Activated B cell treated with CpG ODN at 0.5 μM for 24 hours (primary cell): Measurements from ENCODE around the gene TMEM141. TPM values are rescaled to one million over a fixed set of nuclear protein-coding genes. Genes with fewer than 3 reads are reported as not detected.

Source experiments
- ATAC-seq: fragments of 200-7000 bp; cut with Tn5 transposase; one replicate; pipeline ENCODE4 v1.10.0; 2021; ENCODE audit warnings: low read depth, mild to moderate bottlenecking, moderate library complexity
- CTCF ChIA-PET: fragments of 350-600 bp; sonication (Branson Sonifier 250); formaldehyde crosslinking; loops from one replicate; lab custom pipeline; 2021; ENCODE audit warnings: antibody characterized with exemption; lab: Charles Lee
- POLR2A ChIA-PET: fragments of 350-600 bp; sonication (Branson Sonifier 250); formaldehyde crosslinking; loops from one replicate; lab custom pipeline; 2021; ENCODE audit warnings: antibody characterized with exemption; lab: Charles Lee
- DNase-seq: peaks from one replicate; pipeline ENCODE4 v3.0.0; 2022
- H3K27ac Mint-ChIP-seq: one replicate; pipeline ENCODE4 v1.8.0; 2020; ENCODE audit warnings: mixed read lengths
- H3K27me3 Mint-ChIP-seq: one replicate; pipeline ENCODE4 v1.8.0; 2021; ENCODE audit warnings: mixed read lengths
- H3K36me3 Mint-ChIP-seq: one replicate; pipeline ENCODE4 v1.8.0; 2021; ENCODE audit warnings: low read depth, mixed read lengths
- H3K4me1 Mint-ChIP-seq: one replicate; pipeline ENCODE4 v1.8.0; 2021; ENCODE audit warnings: mixed read lengths
- H3K4me3 Mint-ChIP-seq: one replicate; pipeline ENCODE4 v1.8.0; 2020; ENCODE audit warnings: mild to moderate bottlenecking, mixed read lengths
- H3K9me3 Mint-ChIP-seq: one replicate; pipeline ENCODE4 v1.8.0; 2020; ENCODE audit warnings: mixed read lengths
- CTCF ChIP-seq: fragments of 200-600 bp; IDR thresholded peaks from one replicate; pipeline ENCODE4 v1.8.0; 2022; ENCODE audit warnings: antibody characterized with exemption, mild to moderate bottlenecking
- intact Hi-C: fragments of 100-400 bp; cut with micrococcal nuclease; formaldehyde crosslinking; loops from one replicate; pipeline ENCODE4 v1.15.1; 2024
- total RNA-seq: library from RNA; stranded (reverse); gene quantifications from 2 replicates; pipeline ENCODE4 v1.2.3, GENCODE V29; 2022

TMEM141 gene
- total RNA-seq, 1 donor from 2014 or later, result 34.9 TPM

GRCh38 chr9:136827794-136828473 is 36.8 kb downstream of the TMEM141 start:
- no peak for TF ChIP-seq CTCF
- intact Hi-C loops, result no loop called here
- H3K4me3 Mint-ChIP-seq, result no peak overlapping the region
- H3K9me3 Mint-ChIP-seq, result no peaks in the 10 kb centered on the region
- POLR2A ChIA-PET, result interaction anchor here (0.7 kb wide), 1 partner anchor 115 kb away, joined by 3 read pairs; no protein-coding TSS in a partner anchor
- no peak for DNase-seq
- ATAC-seq, result no peak
- CTCF ChIA-PET, result no interaction called here
- no peaks in the 10 kb centered on the region for H3K27me3 Mint-ChIP-seq
- peaks cover 62% of the 10 kb centered on the region for H3K36me3 Mint-ChIP-seq
- H3K4me1 Mint-ChIP-seq, result no peaks in the 10 kb centered on the region
- H3K27ac Mint-ChIP-seq, result no peak overlapping the region

- no peak overlapping the region for H3K27ac Mint-ChIP-seq
- no peaks in the 10 kb centered on the region for H3K4me1 Mint-ChIP-seq
- ATAC-seq (no peak), DNase-seq (no peak)
- POLR2A ChIA-PET, result no interaction called here
- TF ChIP-seq CTCF, result no peak
- no peaks in the 10 kb centered on the region for H3K9me3 Mint-ChIP-seq
- H3K36me3 Mint-ChIP-seq, result peaks cover 58% of the 10 kb centered on the region
- H3K27me3 Mint-ChIP-seq, result no peaks in the 10 kb centered on the region
- intact Hi-C loops, result no loop called here
- no peak overlapping the region for H3K4me3 Mint-ChIP-seq
- CTCF ChIA-PET, result no interaction called here
Measured at GRCh38 chr9:136828474-136829140, 37.5 kb downstream of the TMEM141 start.

GRCh38 chr9:136829412-136829811 is 38.3 kb downstream of the TMEM141 start:
- no peaks in the 10 kb centered on the region for H3K4me1 Mint-ChIP-seq
- no peak for DNase-seq

GRCh38 chr9:136829981-136830885 is 39.1 kb downstream of the TMEM141 start:
- intact Hi-C loops, result no loop called here
- DNase-seq (no peak), ATAC-seq (no peak)

More at GRCh38 chr9:136829412-136829811, 38.3 kb downstream of the TMEM141 start:
- ChIA-PET CTCF (no interaction called here), POLR2A (interaction anchor here (0.6 kb wide), 1 partner anchor 19 kb away, joined by 3 read pairs; no protein-coding TSS in a partner anchor)
- no peak overlapping the region for H3K4me3 Mint-ChIP-seq
- intact Hi-C loops, result no loop called here
- H3K27ac Mint-ChIP-seq, result no peak overlapping the region
- ATAC-seq, result no peak
- H3K36me3 Mint-ChIP-seq, result peaks cover 58% of the 10 kb centered on the region
- TF ChIP-seq CTCF, result no peak
- H3K9me3 Mint-ChIP-seq, result no peaks in the 10 kb centered on the region
- H3K27me3 Mint-ChIP-seq, result no peaks in the 10 kb centered on the region

More at GRCh38 chr9:136829981-136830885, 39.1 kb downstream of the TMEM141 start:
- Mint-ChIP-seq H3K4me3 (no peak overlapping the region), H3K4me1 (no peaks in the 10 kb centered on the region), H3K27me3 (no peaks in the 10 kb centered on the region), H3K36me3 (peaks cover 52% of the 10 kb centered on the region), H3K27ac (no peak overlapping the region), H3K9me3 (no peaks in the 10 kb centered on the region)
- TF ChIP-seq CTCF, result no peak
- CTCF ChIA-PET, result no interaction called here
- POLR2A ChIA-PET, result interaction anchor here (0.6 kb wide), 1 partner anchor 18 kb away, joined by 3 read pairs; no protein-coding TSS in a partner anchor
